Prostate gland (tissue), 2 donors: ENCODE data around the gene ABCA7.

Experiments used
- POLR2AphosphoS5 ChIP-seq: sonication (generic); formaldehyde crosslinking; IDR thresholded peaks from one replicate; pipeline ENCODE4 v1.6.1; 2017; ENCODE audit warnings: antibody characterized with exemption
- TF ChIP-seq, protein P1 (sequence below), 4 experiments: fragments of 200-600 bp in 2 of 4; fragments of 450-650 bp in 2 of 4; sonication (generic) in 2 of 4; IDR thresholded peaks; 1 replicate in 3 of 4; 2 replicates in 1 of 4; pipeline ENCODE4 v1.5.1; 2016 to 2019; ENCODE audit warnings: antibody characterized with exemption in 4 of 4, mild to moderate bottlenecking in 2 of 4, moderate library complexity in 2 of 4

DNA sequence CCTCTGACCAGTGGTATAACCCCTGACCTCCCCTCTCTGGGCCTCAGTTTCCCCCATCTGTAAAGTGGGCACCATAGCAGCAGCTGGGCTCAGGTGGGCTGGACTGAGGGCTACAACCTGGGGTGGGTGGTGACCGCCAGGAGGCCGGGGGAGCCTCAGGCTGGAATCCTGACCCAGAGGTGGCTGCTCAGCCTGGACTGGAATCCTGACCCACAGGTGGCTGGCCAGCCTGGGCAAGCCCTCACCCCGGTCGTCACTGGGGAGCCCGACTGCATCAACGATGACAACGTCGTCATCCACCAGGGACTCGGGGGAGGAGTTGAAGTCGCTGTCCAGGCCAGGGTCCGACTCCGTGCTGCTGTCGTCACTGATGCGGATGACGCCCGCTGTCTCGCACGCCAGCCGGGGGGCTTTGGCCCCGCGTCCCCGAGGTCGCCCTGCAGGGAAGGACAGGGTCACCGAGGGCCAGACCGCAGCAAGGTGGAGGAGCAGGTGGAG is 74.1 kb downstream of the ABCA7 start:
- TF ChIP-seq, protein P1, sequence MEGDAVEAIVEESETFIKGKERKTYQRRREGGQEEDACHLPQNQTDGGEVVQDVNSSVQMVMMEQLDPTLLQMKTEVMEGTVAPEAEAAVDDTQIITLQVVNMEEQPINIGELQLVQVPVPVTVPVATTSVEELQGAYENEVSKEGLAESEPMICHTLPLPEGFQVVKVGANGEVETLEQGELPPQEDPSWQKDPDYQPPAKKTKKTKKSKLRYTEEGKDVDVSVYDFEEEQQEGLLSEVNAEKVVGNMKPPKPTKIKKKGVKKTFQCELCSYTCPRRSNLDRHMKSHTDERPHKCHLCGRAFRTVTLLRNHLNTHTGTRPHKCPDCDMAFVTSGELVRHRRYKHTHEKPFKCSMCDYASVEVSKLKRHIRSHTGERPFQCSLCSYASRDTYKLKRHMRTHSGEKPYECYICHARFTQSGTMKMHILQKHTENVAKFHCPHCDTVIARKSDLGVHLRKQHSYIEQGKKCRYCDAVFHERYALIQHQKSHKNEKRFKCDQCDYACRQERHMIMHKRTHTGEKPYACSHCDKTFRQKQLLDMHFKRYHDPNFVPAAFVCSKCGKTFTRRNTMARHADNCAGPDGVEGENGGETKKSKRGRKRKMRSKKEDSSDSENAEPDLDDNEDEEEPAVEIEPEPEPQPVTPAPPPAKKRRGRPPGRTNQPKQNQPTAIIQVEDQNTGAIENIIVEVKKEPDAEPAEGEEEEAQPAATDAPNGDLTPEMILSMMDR (IDR thresholded peaks at IDR 0.05), result no peak
- no peak for TF ChIP-seq POLR2AphosphoS5
